ENCODE results near the gene SNX11. TPM values are rescaled to one million over a fixed set of nuclear protein-coding genes. Genes with fewer than 3 reads are reported as not detected.
A peak's percentile ranks its signal among the peaks of the same experiment; 100 is the strongest.

SNX11 gene
- polyA plus RNA-seq, 3 donors: 16.2 to 19.6 (median 19.0) TPM

DNA sequence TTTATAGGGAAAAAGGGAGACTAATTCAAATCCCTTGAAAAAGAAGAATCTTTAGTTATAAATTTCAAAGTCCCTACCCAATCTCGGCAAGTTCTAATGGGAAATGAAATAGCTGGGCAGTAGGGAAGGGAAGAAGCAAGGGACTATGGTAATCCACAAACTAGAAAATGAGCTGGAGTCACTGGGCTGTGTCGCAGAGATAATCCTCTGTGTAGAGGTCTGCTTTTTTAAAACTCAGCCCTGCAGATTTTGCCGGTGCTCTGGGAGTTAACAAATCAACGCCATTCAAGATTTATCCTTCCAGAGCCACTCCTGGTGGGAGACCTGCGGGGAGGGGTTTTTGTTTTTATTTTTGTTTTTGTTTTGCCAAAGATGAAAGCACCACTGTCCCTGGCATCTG is 20.8 kb downstream of the SNX11 start:
- DNase-seq: no peak

DNA sequence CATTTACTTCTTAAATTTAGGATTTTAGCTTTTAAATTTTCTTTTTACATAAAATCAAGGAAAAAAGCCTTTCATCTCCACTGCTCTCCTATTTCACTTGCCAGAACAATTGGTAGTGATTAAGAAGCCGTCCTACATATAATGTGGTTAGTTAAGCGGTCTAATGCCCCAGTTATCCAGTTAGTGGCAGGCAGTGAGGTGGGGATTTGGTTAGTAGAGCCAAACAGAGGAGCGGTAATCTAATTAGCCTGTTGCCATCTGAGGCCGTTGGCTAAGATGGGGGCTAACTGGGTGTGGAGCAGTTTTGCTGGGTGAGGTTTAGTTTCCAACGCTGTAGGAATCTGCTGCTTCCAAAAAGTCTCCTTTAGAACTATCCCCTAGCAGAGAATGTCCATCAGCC is 22.4 kb downstream of the SNX11 start:
- DNase-seq: no peak

DNA sequence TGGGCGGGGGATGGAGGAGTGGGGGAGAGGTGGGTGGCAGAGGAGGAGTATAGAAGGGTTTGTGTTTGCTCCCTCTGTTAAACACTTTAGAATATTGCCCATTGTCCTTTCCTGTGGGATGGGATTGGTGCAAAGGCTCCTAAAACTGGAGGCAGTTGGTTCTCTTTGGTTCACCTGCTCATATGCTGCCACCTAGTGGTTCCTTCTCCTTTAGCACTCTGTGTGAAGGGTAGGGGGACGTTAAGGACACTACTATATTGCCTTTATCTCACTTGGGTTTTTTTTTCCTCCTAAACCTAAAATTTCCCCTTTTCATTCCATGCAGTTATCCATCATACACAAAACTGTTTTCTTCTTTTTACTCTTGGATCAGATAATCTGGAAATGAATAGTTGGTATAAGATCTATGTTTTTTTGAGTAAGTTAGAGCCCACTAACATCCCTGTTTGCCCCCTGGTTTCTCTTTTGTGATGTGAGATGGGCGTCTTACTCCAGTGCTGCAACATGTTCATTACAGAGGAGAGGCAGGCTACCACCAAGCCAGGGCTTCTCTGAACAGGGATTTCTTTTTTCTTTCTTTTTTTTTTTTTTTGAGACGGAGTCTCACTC is 23.8 kb downstream of the SNX11 start:
- peak; percentile 75 for DNase-seq

DNA sequence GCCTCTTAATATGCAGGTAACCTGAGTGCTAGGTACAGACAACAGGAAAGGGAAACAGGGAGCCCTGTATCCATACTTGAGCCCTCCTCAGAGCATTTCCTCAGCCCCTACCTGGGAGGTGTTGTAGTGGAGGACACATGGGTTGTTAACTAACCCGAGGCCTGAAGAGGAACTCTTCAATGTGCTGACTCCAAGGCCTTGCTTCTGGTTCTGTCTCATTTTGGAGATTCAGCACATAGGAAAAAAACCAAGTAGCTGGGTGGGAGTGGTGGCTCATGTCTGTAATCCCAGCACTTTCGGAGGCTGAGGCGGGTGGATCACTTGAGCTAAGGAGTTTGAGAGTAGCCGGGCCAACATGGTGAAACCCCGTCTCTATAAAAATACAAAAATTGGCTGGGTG is 24.8 kb downstream of the SNX11 start:
- no peak for DNase-seq

DNA sequence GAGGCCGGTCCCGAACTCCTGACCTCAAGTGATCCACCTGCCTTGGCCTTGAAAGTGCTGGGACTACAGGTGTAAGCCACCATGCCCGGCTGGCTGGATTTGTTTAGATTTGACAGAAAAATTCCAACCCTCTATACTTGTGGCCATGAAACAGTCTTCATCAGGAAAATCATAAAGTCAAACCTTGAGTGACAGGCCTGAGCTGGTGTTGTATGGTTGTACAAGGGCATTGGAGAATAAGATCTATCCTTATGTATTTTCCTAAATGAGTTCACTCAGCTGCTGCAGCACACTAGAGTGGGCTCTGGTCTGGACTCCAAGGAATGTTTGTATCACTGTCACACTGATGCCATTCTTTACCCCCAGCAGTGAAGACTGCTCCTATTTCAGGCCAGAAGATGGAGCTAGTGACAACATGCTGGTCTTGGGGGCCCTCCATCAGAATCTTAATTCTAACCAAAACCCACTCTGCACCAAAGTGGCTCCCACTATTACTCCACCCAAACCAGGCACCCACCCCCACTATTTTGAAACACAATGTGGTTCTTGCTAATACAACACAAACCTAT is 27.4 kb downstream of the SNX11 start:
- DNase-seq: no peak

DNA sequence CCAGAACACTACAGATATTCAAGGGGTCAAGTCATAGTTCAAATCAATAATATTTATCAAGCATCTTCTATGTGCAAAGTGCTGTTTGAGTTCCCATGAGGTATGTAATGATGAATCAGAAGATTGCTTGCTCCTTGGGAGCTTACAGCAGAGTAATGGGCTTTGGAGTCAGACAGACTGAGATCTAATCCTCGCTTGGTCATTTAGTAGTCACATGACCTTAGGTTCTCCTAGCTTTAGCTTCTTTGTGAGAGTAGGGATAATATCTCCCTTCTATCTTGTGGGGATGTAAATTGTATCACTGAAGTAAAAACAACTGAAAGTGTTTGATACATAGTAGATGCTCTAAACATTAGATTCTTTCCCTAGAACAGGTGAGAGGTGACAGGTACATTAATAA is 30.1 kb downstream of the SNX11 start:
- no peak for DNase-seq

DNA sequence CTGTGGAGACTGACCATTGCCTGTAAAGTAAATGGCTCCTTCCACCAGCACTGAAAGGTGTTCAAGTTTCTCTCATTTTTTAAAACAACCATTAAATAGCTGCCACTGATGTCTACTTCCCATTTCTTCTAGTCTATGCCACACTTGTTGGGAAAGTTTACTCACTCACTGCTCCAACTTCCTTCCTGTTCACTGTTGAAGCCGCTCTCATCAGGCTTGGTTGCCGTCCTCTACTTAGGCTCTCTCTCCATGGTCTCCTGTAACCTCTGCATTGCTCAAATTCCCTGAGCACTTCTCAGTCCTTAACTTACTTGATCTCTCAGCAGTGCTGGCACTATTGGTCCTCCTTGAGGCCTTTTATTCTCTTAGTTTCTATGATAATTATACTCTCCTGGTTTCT is 32.4 kb downstream of the SNX11 start:
- DNase-seq: no peak

DNA sequence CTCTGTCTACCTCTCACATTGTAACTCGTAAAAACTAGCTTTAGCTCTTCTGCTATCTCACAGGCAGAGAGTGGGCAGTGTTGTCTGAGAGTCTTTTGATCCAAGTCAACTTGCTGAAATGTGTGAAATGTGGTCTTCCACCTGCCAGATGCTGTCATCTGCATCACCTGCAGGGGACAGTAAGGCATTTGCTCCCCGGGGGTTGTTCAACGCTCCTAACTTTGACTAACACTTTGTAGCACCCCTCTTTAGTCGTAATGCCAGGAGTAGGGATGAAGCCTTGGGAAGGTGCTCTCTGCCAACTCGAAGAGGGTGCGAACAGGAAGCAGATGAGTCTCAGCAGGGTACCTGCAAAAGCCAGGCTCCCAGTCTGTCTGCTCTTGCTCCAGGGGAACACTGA is 36.1 kb downstream of the SNX11 start:
- no peak for DNase-seq

DNA sequence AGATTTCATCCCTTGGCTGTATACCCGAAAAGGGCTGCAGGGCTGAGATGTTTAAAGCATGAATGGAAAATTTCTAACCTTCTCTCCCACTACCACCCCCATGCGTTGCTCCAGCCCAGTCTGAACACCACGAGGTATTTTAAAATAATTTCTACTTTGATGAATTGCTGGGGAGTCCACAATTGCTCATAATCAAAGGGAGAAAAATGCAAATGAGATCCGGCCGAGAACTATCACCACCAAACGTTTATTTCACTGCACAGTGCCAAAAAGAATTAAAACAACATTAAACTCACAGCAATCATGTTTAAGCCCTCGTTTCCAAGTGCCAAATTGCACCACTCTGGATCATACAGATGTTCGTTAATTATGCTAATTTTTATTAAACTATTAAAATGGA is 36.7 kb downstream of the SNX11 start:
- no peak for DNase-seq

DNA sequence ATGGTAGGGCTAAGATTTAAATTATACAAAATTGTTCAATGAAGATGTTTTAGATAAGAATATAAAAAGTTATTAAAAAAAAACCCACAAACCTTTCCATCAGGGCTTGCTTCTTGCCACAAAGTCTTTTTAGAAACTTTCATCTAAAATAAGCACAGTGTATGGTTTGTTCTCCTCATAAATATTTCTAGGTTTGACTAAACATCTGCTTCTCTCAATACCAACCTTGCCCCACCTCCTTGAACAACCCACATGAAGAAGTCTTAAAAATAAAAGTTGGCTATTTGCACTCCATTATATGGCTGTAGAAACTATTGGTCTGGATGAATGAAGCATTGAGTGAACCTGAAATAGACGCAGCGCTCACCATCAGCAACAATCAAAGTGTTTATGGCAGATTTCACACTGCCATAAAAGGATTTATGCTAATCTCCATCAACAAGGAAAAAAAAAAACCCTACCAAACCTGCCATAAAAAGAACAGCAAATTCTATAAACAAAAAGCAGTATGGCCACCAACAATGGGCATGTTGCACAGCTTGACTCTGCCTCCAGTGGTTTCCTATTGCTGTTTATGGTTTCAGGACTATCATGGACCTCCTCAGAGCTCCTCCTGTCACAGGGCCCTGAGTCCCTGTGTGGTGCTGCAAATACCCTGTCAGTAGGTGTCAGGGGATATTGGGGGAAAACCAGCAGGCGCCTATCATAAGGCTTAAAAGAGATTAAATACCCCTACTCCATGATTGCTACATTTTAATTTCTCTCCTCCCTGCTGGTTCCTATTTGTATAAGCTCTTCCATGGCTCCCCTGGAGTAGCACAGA is 37.6 kb downstream of the SNX11 start:
- DNase-seq: no peak

DNA sequence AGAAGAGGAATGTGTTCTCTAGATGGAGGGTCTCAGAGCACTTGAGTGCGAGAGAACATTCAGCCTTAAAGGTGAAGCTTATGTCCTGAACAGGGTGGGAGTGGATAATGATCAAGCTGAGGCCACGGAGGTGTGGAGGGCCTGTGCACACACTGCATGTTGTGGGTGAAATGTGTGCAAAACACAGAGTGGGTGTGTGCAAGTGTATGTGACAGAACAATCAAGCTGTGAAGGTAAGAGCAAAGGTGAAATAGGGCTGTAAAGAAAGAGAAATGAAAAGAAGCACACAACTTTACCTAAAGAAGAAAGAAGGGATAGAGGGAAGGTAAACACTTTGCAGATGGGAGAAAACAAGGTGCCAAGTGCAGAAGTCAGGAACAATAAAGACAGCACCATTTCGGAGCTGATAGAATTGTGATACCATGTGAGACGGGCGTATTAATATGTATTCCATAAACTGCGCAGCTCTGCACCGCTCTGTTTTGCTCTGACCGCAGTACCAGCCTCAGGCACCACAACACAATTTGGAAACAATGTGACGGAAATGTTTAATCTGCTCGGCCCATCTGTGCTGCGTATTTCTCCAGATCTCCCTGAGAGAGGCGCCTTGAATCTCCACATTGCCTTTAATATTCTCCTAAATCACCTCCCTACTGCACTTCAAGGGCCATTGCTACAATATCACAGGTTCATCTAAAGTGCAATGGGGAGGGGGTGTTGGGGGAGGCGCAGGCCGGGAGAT is 40.6 kb downstream of the SNX11 start:
- DNase-seq: no peak

DNA sequence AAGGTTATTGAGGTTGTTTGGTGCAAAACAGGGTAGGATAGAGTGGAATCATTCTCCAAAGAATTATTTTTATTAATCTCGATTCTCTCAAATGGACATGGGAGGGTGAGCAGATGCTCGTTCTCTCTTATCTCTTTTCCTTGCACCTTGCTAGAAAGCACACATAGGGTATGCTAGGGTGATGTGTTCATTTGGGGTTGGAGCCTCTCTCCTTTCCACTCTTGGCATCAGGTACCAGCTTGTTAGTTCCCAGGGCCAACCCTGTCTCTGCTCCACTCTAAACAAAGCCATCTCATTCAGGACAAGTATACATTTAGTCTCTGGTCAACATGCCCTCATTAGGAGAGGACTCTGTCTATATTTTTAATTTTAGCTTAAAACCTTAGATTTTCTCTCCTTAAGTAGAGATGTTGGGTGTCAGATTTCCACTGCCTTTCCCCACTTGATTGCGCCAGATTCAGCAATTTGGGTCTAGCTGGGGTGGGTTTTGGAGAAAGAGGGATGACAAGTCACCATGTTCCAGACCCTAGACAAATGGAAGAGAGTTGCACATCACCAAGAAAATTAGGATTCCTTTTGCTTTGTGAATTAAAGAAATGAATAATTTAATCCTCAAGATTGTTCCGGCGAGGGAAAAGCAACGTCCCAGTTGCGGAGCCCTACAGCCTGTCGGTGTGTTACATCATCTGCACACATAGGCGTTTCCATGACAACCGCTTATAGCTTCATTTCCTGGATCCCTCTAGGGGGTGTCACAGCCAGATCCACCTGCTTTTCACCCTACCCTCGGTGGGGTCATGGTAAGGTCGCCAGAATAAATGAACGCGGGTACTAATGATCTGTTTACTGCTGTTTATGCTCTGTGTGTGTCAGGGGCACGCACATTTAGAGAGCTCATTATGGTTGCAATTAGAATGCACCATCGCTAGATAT is 41.6 kb downstream of the SNX11 start:
- DNase-seq: no peak

DNA sequence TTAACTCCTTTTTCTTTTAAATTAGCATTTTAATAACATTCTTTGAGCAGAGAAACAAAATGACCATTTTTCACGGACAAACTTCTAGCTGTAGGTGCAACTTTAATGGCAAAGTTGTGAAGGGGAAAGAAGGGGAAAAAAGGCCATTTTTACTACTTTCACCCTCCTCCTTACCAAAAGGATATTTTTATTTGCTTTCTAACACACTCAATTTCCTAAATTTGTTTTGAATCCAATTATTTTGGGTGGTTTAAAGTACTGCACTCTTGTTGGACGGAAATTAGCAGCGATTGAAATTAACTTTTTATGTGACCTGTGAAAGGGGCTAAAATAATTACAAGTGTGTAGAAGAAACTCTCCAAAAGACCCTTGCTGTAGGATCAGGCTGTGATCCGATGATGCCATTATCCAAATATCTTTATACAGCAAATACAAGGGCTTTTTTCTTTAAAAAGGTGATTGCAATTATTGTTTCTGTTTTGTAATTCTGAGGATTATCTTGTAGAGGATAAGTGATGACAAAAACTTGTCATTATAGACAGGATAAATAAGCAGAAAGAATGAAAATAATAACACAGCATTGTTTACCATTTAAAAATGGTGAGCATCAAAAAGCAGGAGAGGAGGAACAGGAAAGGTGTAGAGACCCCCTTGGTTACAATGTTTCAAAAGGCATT is 42.4 kb downstream of the SNX11 start:
- DNase-seq: no peak

DNA sequence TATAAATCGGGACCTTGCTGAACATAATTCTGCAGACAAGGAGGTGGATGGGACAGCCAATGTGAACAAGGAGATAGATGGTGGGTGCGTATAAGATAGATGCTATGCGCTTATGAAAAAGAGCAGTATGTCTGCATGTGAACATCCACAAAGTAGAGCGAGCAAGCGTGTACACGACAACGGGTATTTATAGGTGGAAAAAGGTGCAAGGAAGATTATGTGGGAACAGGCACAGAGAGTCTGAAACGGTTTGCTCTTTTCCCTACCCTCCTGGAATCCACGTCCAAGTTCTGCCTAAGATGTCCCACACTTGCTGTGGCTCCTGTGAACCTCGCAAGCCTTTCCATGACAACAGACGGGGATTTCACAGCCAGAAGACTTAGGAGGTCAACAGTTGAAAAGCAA is 43.0 kb downstream of the SNX11 start:
- no peak for DNase-seq

DNA sequence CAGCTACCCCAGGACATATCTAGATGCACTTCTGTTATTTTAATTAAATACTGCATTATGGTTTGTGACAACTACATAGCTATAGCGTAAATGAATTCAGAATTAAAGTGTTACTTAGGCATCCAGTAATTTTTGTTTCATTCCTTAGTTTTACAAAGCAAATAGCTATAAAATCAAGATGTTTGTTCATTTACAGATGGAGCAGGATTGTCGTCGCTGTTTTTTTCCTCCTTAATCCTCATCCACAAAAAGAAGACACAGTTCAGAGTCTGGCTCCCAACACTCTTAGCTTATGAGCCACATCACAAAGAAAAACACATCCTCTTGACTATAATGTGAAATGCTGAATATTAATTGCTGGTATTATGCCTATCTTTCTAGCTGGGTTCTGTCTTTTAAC is 43.7 kb downstream of the SNX11 start:
- DNase-seq: no peak

DNA sequence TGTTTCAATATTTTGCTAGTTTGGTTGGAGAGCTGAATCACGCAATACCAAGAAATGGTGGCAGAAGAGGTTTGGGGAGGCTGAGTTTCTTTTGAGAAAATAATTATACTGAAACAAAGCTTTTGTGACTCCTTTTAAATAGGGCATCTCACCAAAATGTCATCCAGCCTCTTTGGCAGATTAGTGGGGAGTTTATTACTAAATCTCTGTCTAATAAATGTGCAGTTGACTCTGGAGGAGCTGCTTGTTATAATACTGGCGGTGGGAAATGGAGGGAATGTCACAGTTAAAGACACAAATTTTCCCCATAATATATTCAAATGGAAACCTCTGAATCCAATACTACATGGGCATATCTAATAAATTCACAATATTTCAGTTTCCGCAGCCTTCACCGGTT is 44.7 kb downstream of the SNX11 start:
- no peak for DNase-seq

DNA sequence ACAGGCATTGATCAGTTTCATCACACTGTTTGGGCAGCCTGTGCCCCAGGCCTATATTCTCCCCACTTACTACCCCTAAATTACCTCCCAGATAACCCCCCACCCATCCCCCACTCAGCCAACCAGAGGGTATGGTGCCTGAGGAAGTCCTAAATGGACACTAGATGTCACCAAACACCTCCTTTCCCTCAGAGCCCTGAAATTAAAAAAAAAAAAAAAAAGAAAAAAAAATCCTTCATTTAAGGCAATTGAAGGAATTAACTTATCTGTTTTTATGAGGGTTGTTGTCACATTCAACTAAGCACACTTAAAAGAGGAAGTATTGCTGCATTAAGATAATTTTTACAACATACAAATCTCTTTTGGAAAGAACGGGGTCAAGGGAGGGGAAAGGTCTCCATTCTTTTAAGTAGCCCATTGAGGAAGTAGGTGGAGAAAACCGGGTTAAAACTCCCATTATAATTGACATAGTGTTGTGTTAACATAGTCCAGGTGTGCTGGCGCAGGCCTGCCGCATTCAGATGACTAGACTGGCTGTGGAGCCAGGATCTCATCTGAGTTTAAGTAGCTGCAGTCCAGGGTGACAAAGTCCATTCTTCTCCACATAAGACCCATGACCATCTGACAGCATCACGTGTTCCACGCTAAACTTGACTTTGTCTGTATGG is 46.3 kb downstream of the SNX11 start:
- no peak for DNase-seq

DNA sequence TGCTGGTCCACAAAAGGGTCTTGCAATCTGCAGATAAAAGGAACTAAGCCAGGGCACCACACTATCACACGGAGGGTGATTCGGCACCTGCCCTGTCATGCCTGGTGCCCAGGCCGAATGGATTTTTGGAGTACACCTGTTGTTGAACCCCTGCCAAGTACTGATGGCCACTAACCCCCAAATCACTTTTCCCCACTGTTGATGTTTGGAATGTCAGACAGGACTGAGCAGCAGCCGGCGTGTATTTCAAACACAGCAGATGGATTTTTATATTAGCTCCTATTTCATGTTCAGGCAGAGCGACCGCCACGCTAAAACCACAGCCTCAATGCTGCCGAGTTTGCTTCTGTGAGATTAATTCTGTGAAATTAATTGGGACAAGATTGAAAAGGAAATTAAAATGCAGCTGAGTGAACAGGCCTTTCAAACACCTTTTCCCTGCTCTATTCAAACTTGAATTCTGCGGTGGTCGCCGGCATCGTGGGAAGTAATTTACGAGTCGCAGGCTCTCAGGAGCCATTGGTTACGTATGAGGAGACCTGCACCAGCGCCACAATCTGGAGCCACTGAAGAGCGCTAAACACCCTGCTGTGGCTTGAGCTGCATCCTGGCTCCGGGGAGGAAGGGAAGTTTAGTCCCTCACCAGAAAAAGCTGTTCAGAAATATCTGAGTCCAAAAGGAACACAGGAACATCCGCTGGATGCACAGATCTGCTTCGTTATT is 48.5 kb downstream of the SNX11 start:
- no peak for DNase-seq

DNA sequence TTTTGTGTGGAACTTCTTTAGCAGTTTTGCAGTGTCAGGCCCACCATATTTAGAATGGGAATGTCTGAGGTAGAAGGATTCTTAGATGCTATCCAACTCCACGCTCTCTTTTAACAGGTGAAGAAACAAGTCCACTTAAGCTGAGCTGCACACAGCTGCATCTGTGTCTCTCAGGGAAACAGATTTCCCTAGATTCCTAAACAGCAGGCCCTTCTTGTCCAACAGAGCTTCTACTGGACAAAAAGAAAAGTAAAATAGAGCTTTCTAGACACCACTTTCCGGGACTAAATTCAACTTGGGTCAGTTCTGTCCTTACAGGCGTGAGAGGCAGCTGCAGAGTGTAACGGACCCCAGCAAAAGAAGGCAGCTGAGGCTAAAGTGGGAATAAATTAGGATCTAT is 51.7 kb downstream of the SNX11 start:
- DNase-seq: no peak

Measured in renal pelvis (tissue), 4 donors.